ENCODE data around the gene AREL1.

DNA sequence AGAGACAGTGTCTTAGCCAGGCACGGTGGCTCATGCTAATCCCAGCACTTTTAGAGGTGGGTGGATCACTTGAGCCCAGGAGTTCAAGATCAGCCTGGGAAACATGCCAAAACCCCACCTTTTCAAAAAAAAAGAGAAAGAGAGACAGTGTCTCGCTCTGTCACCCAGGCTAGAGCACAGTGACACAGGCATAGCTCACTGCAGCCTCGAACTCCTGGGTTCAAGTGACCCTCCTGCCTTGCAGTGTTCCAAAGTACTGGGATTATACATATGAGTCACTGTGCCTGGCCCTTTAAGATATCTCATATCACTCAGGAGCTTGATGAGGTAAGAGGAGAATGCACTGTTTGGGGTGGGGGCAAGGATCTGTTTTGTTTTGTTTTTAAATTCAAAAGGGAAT is 52.7 kb downstream of the AREL1 start:
- TF ChIP-seq EP300 (IDR thresholded peaks at IDR 0.05; ENCODE audit: borderline replicate concordance) (no peak), FOXM1 (IDR thresholded peaks at IDR 0.05; ENCODE audit: borderline replicate concordance, low read depth) (no peak), EGR1 (IDR thresholded peaks at IDR 0.05) (no peak), CEBPB (IDR thresholded peaks at IDR 0.05) (no peak), ZBTB7A (IDR thresholded peaks at IDR 0.05; ENCODE audit: low read depth) (no peak), TAF1 (IDR thresholded peaks at IDR 0.05; ENCODE audit: low read depth) (no peak), TEAD4 (IDR thresholded peaks at IDR 0.05) (no peak), USF1 (IDR thresholded peaks at IDR 0.05) (no peak), NFIC (IDR thresholded peaks at IDR 0.05) (no peak), CREB1 (IDR thresholded peaks at IDR 0.05; ENCODE audit: low read depth) (no peak), TCF12 (IDR thresholded peaks at IDR 0.05; ENCODE audit: low read depth) (no peak), YY1 (IDR thresholded peaks at IDR 0.05; ENCODE audit: low read depth) (no peak), RAD21 (IDR thresholded peaks at IDR 0.05; ENCODE audit: low read depth) (no peak)
- TF ChIP-seq, protein P1, sequence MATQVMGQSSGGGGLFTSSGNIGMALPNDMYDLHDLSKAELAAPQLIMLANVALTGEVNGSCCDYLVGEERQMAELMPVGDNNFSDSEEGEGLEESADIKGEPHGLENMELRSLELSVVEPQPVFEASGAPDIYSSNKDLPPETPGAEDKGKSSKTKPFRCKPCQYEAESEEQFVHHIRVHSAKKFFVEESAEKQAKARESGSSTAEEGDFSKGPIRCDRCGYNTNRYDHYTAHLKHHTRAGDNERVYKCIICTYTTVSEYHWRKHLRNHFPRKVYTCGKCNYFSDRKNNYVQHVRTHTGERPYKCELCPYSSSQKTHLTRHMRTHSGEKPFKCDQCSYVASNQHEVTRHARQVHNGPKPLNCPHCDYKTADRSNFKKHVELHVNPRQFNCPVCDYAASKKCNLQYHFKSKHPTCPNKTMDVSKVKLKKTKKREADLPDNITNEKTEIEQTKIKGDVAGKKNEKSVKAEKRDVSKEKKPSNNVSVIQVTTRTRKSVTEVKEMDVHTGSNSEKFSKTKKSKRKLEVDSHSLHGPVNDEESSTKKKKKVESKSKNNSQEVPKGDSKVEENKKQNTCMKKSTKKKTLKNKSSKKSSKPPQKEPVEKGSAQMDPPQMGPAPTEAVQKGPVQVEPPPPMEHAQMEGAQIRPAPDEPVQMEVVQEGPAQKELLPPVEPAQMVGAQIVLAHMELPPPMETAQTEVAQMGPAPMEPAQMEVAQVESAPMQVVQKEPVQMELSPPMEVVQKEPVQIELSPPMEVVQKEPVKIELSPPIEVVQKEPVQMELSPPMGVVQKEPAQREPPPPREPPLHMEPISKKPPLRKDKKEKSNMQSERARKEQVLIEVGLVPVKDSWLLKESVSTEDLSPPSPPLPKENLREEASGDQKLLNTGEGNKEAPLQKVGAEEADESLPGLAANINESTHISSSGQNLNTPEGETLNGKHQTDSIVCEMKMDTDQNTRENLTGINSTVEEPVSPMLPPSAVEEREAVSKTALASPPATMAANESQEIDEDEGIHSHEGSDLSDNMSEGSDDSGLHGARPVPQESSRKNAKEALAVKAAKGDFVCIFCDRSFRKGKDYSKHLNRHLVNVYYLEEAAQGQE (IDR thresholded peaks at IDR 0.05; ENCODE audit: low read depth): no peak
